ENCODE data around the gene SDHAF2.

The SDHAF2 gene

GRCh38 chr11:61480261-61480993 lies 50.5 kb downstream of the SDHAF2 start:
- no peak overlapping the region for H3K4me3 ChIP-seq (ENCODE audit: low read depth, low read length)
- TF ChIP-seq MYC (IDR thresholded peaks at IDR 0.05; ENCODE audit: low read depth, low read length) (no peak), CTCF (IDR thresholded peaks at IDR 0.05; ENCODE audit: low read depth, low read length) (no peak), POLR2A (IDR thresholded peaks at IDR 0.05; ENCODE audit: extremely low read depth, insufficient read length) (no peak)
- TF ChIP-seq, protein P1, sequence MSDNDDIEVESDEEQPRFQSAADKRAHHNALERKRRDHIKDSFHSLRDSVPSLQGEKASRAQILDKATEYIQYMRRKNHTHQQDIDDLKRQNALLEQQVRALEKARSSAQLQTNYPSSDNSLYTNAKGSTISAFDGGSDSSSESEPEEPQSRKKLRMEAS (IDR thresholded peaks at IDR 0.05; ENCODE audit: low read depth, low read length) = no peak
- DNase-seq (ENCODE audit: low read depth) = no peak

- TF ChIP-seq POLR2A (IDR thresholded peaks at IDR 0.05; ENCODE audit: extremely low read depth, insufficient read length) (no peak), MYC (IDR thresholded peaks at IDR 0.05; ENCODE audit: low read depth, low read length) (no peak), CTCF (IDR thresholded peaks at IDR 0.05; ENCODE audit: low read depth, low read length) (no peak)
- TF ChIP-seq, protein P1 (IDR thresholded peaks at IDR 0.05; ENCODE audit: low read depth, low read length) = no peak
- peak; percentile 43 for DNase-seq (ENCODE audit: low read depth)
- no peak overlapping the region for H3K4me3 ChIP-seq (ENCODE audit: low read depth, low read length)
Observed at GRCh38 chr11:61480994-61481335, 51.0 kb downstream of the SDHAF2 start.

- H3K4me3 ChIP-seq (ENCODE audit: low read depth, low read length) = no peak overlapping the region
- DNase-seq (ENCODE audit: low read depth) = no peak
- no peak for TF ChIP-seq CTCF (IDR thresholded peaks at IDR 0.05; ENCODE audit: low read depth, low read length)
- TF ChIP-seq MYC (IDR thresholded peaks at IDR 0.05; ENCODE audit: low read depth, low read length) = no peak
- TF ChIP-seq POLR2A (IDR thresholded peaks at IDR 0.05; ENCODE audit: extremely low read depth, insufficient read length) = no peak
- TF ChIP-seq, protein P1 (IDR thresholded peaks at IDR 0.05; ENCODE audit: low read depth, low read length) = no peak
Observed at GRCh38 chr11:61481806-61482205, 51.9 kb downstream of the SDHAF2 start.

DNA sequence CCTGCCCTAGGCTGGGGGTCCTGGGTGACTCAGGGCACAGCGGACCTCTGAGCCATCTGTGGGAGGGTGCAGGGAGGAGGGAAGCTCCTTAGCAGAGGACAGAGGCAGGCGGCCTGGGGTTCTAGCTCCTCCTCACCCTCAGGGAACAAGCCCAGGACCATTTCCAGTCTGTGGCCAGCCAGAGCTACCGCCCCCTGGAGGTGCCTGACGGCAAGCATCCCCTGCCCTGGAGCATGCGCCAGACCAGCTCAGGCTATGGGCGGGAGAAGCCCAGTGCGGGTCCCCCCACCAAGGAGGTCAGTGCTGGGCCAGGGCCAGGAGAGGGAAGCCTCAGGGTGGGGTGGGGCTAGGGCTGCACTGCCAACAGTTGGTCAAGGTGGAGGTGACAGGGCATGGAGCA lies 52.6 kb downstream of the SDHAF2 start:
- TF ChIP-seq CTCF (IDR thresholded peaks at IDR 0.05; ENCODE audit: low read depth, low read length) (peak; percentile 85), POLR2A (IDR thresholded peaks at IDR 0.05; ENCODE audit: extremely low read depth, insufficient read length) (no peak), MYC (IDR thresholded peaks at IDR 0.05; ENCODE audit: low read depth, low read length) (no peak)
- TF ChIP-seq, protein P1 (IDR thresholded peaks at IDR 0.05; ENCODE audit: low read depth, low read length) = no peak
- H3K4me3 ChIP-seq (ENCODE audit: low read depth, low read length) = no peak overlapping the region
- peak; percentile 52 for DNase-seq (ENCODE audit: low read depth)

- no peak for DNase-seq (ENCODE audit: low read depth)
Observed at GRCh38 chr11:61484541-61484940, 54.6 kb downstream of the SDHAF2 start.

More at GRCh38 chr11:61484541-61484940, 54.6 kb downstream of the SDHAF2 start:
- no peak overlapping the region for H3K4me3 ChIP-seq (ENCODE audit: low read depth, low read length)
- TF ChIP-seq CTCF (IDR thresholded peaks at IDR 0.05; ENCODE audit: low read depth, low read length) (no peak), POLR2A (IDR thresholded peaks at IDR 0.05; ENCODE audit: extremely low read depth, insufficient read length) (no peak), MYC (IDR thresholded peaks at IDR 0.05; ENCODE audit: low read depth, low read length) (no peak)
- TF ChIP-seq, protein P1 (IDR thresholded peaks at IDR 0.05; ENCODE audit: low read depth, low read length) = no peak

Data from NB4 (cell line).